Measurements from ENCODE around the gene RNF157. TPM values are rescaled to one million over a fixed set of nuclear protein-coding genes. Genes with fewer than 3 reads are reported as not detected.

The RNF157 gene
- total and polyA plus RNA-seq, 2 of the 13 experiments (the other 11 are each of a cell fraction or from before 2014, with no cell fraction given) = 0.44 to 1.5 TPM

DNA sequence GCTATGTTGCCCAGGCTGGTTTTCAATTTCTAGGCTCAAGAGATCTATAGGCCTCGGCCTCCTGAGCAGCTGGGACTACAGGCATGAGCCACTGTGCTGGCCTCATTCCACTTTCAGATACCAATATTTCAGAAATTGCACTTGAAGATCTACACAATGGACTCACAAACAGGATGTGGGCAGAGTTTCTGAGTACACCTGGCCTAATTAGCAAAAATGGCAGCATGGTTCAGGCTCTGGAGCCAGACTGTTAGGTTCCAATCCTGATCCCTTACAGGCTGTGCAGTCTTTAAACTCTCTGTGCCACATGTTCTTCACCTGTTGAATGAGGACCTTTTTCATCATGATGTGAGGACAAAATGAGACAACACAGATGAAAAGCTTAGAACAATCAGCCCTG lies 32.2 kb downstream of the RNF157 start:
- no peaks in the 10 kb centered on the region for H3K79me2 ChIP-seq (ENCODE audit: insufficient read depth, low read length)
- no peaks in the 10 kb centered on the region for H3K9me3 ChIP-seq (ENCODE audit: low read length)
- peaks cover 15% of the 10 kb centered on the region for H3K4me1 ChIP-seq (ENCODE audit: insufficient read depth, low read length)
- intact Hi-C loops (cut with micrococcal nuclease; ENCODE audit: unreplicated experiment) = loop anchor here (2.0 kb wide), 1 partner anchor 57 kb away; the partner anchor contains the start of gene UBALD2
- no peak overlapping the region for H3K4me2 ChIP-seq (ENCODE audit: low read depth, low read length)
- H3K36me3 ChIP-seq (replicated peaks in 1 of 2; ENCODE audit: control insufficient read depth in 1 of 2, insufficient read depth in 2 of 2, low read length in 2 of 2) = no peaks in the 10 kb centered on the region
- WGBS (ENCODE audit: low lambda C conversion rate) = 56% methylated on average over 1 of the region's 1 CpG
- POLR2A ChIA-PET = no interaction called here
- no TSS peak for BruUV-seq (replicated peaks)
- in situ Hi-C loops (cut with HindIII; ENCODE audit: extremely low pct_ligation_motif_present, low pct_unique_long_range_greater_than_20kb) = no loop called here
- no peaks in the 10 kb centered on the region for H4K20me1 ChIP-seq (ENCODE audit: insufficient read depth, low read length)
- H3K27me3 ChIP-seq (ENCODE audit: control insufficient read depth in 1 of 2, insufficient read depth in 2 of 2, low read length in 2 of 2) = no peaks in the 10 kb centered on the region
- H3K4me3 ChIP-seq (replicated peaks in 1 of 3; ENCODE audit: insufficient read depth in 1 of 3, low read depth in 2 of 3, low read length in 3 of 3) = no peak overlapping the region
- no peak overlapping the region for H3K27ac ChIP-seq (ENCODE audit: extremely low read length, insufficient read depth, low read length)
- H2AFZ ChIP-seq (ENCODE audit: low read length) = no peak overlapping the region
- CTCF ChIA-PET (ENCODE audit: low intra/inter-chr PET ratio, low total read pairs) = no interaction called here
- no peak for FAIRE-seq
- TF ChIP-seq, protein P1, sequence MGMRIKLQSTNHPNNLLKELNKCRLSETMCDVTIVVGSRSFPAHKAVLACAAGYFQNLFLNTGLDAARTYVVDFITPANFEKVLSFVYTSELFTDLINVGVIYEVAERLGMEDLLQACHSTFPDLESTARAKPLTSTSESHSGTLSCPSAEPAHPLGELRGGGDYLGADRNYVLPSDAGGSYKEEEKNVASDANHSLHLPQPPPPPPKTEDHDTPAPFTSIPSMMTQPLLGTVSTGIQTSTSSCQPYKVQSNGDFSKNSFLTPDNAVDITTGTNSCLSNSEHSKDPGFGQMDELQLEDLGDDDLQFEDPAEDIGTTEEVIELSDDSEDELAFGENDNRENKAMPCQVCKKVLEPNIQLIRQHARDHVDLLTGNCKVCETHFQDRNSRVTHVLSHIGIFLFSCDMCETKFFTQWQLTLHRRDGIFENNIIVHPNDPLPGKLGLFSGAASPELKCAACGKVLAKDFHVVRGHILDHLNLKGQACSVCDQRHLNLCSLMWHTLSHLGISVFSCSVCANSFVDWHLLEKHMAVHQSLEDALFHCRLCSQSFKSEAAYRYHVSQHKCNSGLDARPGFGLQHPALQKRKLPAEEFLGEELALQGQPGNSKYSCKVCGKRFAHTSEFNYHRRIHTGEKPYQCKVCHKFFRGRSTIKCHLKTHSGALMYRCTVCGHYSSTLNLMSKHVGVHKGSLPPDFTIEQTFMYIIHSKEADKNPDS (CRISPR knock-in tag; IDR thresholded peaks at IDR 0.05) = no peak
- TF ChIP-seq ZNF780A (CRISPR knock-in tag; IDR thresholded peaks at IDR 0.05) = no peak
- TF ChIP-seq MTA3 (CRISPR knock-in tag; IDR thresholded peaks at IDR 0.05) = no peak
- no peak for ATAC-seq
- H3K9ac ChIP-seq (ENCODE audit: insufficient read depth, low read depth, low read length) = no peak overlapping the region
- no peak for DNase-seq (ENCODE audit: low spot score)

GRCh38 chr17:76207275-76208059 lies 32.8 kb downstream of the RNF157 start:
- no peaks in the 10 kb centered on the region for H4K20me1 ChIP-seq (ENCODE audit: insufficient read depth, low read length)
- H3K4me3 ChIP-seq (replicated peaks in 1 of 3; ENCODE audit: insufficient read depth in 1 of 3, low read depth in 2 of 3, low read length in 3 of 3) = no peak overlapping the region
- ATAC-seq (no peak), FAIRE-seq (no peak), DNase-seq (ENCODE audit: low spot score) (no peak)
- ChIA-PET CTCF (ENCODE audit: low intra/inter-chr PET ratio, low total read pairs) (no interaction called here), POLR2A (no interaction called here)
- no peak overlapping the region for H3K27ac ChIP-seq (ENCODE audit: extremely low read length, insufficient read depth, low read length)
- H3K4me2 ChIP-seq (ENCODE audit: low read depth, low read length) = no peak overlapping the region
- intact Hi-C loops (cut with micrococcal nuclease; ENCODE audit: unreplicated experiment) = loop anchor here (2.0 kb wide), 1 partner anchor 57 kb away; the partner anchor contains the start of gene UBALD2
- no peaks in the 10 kb centered on the region for H3K36me3 ChIP-seq (replicated peaks in 1 of 2; ENCODE audit: control insufficient read depth in 1 of 2, insufficient read depth in 2 of 2, low read length in 2 of 2)
- H2AFZ ChIP-seq (ENCODE audit: low read length) = no peak overlapping the region
- no peak overlapping the region for H3K9ac ChIP-seq (ENCODE audit: insufficient read depth, low read depth, low read length)
- BruUV-seq (replicated peaks) = no TSS peak
- in situ Hi-C loops (cut with HindIII; ENCODE audit: extremely low pct_ligation_motif_present, low pct_unique_long_range_greater_than_20kb) = no loop called here
- no peaks in the 10 kb centered on the region for H3K9me3 ChIP-seq (ENCODE audit: low read length)
- no peaks in the 10 kb centered on the region for H3K27me3 ChIP-seq (ENCODE audit: control insufficient read depth in 1 of 2, insufficient read depth in 2 of 2, low read length in 2 of 2)
- WGBS (ENCODE audit: low lambda C conversion rate) = 31% methylated on average over 7 of the region's 7 CpGs
- no peaks in the 10 kb centered on the region for H3K79me2 ChIP-seq (ENCODE audit: insufficient read depth, low read length)
- peaks cover 15% of the 10 kb centered on the region for H3K4me1 ChIP-seq (ENCODE audit: insufficient read depth, low read length)
- TF ChIP-seq ZNF784 (CRISPR knock-in tag; IDR thresholded peaks at IDR 0.05; ENCODE audit: borderline replicate concordance) (no peak), MAF1 (CRISPR knock-in tag; IDR thresholded peaks at IDR 0.05; ENCODE audit: borderline replicate concordance) (no peak), REL (CRISPR knock-in tag; conservative IDR thresholded peaks at IDR 0.05) (no peak), ZNF782 (CRISPR knock-in tag; IDR thresholded peaks at IDR 0.05; ENCODE audit: borderline replicate concordance) (no peak)
- TF ChIP-seq, protein P2, sequence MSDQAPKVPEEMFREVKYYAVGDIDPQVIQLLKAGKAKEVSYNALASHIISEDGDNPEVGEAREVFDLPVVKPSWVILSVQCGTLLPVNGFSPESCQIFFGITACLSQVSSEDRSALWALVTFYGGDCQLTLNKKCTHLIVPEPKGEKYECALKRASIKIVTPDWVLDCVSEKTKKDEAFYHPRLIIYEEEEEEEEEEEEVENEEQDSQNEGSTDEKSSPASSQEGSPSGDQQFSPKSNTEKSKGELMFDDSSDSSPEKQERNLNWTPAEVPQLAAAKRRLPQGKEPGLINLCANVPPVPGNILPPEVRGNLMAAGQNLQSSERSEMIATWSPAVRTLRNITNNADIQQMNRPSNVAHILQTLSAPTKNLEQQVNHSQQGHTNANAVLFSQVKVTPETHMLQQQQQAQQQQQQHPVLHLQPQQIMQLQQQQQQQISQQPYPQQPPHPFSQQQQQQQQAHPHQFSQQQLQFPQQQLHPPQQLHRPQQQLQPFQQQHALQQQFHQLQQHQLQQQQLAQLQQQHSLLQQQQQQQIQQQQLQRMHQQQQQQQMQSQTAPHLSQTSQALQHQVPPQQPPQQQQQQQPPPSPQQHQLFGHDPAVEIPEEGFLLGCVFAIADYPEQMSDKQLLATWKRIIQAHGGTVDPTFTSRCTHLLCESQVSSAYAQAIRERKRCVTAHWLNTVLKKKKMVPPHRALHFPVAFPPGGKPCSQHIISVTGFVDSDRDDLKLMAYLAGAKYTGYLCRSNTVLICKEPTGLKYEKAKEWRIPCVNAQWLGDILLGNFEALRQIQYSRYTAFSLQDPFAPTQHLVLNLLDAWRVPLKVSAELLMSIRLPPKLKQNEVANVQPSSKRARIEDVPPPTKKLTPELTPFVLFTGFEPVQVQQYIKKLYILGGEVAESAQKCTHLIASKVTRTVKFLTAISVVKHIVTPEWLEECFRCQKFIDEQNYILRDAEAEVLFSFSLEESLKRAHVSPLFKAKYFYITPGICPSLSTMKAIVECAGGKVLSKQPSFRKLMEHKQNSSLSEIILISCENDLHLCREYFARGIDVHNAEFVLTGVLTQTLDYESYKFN (CRISPR knock-in tag; conservative IDR thresholded peaks at IDR 0.05) = no peak
- TF ChIP-seq, protein P3, sequence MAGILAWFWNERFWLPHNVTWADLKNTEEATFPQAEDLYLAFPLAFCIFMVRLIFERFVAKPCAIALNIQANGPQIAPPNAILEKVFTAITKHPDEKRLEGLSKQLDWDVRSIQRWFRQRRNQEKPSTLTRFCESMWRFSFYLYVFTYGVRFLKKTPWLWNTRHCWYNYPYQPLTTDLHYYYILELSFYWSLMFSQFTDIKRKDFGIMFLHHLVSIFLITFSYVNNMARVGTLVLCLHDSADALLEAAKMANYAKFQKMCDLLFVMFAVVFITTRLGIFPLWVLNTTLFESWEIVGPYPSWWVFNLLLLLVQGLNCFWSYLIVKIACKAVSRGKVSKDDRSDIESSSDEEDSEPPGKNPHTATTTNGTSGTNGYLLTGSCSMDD (CRISPR knock-in tag; IDR thresholded peaks at IDR 0.05) = no peak
